ENCODE data around the gene MRTFB.

GRCh38 chr16:14278749-14279148 lies 207.6 kb downstream of the MRTFB start:
- TF ChIP-seq CTCF (conservative IDR thresholded peaks at IDR 0.05; ENCODE audit: low read depth, low read length) (no peak), EZH2 (IDR thresholded peaks at IDR 0.05; ENCODE audit: borderline replicate concordance, low read depth, low read length, poor library complexity, severe bottlenecking) (no peak)
